GM23338 (cell line): Measurements from ENCODE around the gene SFXN5.

ENCODE experiments used
- CREB1 ChIP-seq: fragments of 250-450 bp; sonication (Bioruptor Pico); IDR thresholded peaks from 2 replicates; pipeline ENCODE4 v1.5.0; 2020; ENCODE audit warnings: low read depth, mild to moderate bottlenecking, moderate library complexity
- EZH2 ChIP-seq: fragments of 200-600 bp; sonication (generic); IDR thresholded peaks from one replicate; pipeline ENCODE4 v1.8.0; 2017; ENCODE audit warnings: antibody characterized with exemption, mild to moderate bottlenecking, low read depth; ENCODE audit not compliant: unreplicated experiment
- EZH2phosphoT487 ChIP-seq: fragments of 200-600 bp; sonication (generic); IDR thresholded peaks from one replicate; pipeline ENCODE4 v1.8.1; 2018; ENCODE audit warnings: antibody characterized with exemption; ENCODE audit not compliant: unreplicated experiment
- JUNB ChIP-seq: IDR thresholded peaks from one replicate; pipeline ENCODE4 v1.6.1; 2016; ENCODE audit warnings: antibody characterized with exemption; ENCODE audit not compliant: unreplicated experiment
- NANOG ChIP-seq: IDR thresholded peaks from 2 replicates; pipeline ENCODE4 v1.6.1; 2016; ENCODE audit warnings: antibody characterized with exemption, borderline replicate concordance
- POLR2AphosphoS5 ChIP-seq: IDR thresholded peaks from 2 replicates; pipeline ENCODE4 v1.6.1; 2016; ENCODE audit warnings: antibody characterized with exemption, low read depth
- REST ChIP-seq: IDR thresholded peaks from one replicate; pipeline ENCODE4 v1.6.1; 2018; ENCODE audit warnings: antibody characterized with exemption; ENCODE audit not compliant: unreplicated experiment
- STAT1 ChIP-seq: IDR thresholded peaks from one replicate; pipeline ENCODE4 v1.6.1; 2016; ENCODE audit warnings: antibody characterized with exemption; ENCODE audit not compliant: unreplicated experiment
- ZNF114 ChIP-seq: fragments of 250-450 bp; sonication (Bioruptor Pico); IDR thresholded peaks from 2 replicates; pipeline ENCODE4 v1.5.0; 2020; ENCODE audit warnings: mild to moderate bottlenecking, moderate library complexity
- ZNF331 ChIP-seq: fragments of 250-450 bp; sonication (Bioruptor Pico); IDR thresholded peaks from 2 replicates; pipeline ENCODE4 v1.5.0; 2020; ENCODE audit warnings: low read depth, mild to moderate bottlenecking, moderate library complexity
- ZNF462 ChIP-seq: fragments of 250-450 bp; sonication (Bioruptor Pico); IDR thresholded peaks from 2 replicates; pipeline ENCODE4 v1.5.0; 2020; ENCODE audit warnings: mild to moderate bottlenecking, moderate library complexity
- TF ChIP-seq, protein P1 (sequence below), 2 experiments: fragments of 200-600 bp in 1 of 2; sonication (generic) in 1 of 2; conservative IDR thresholded peaks; 2 replicates each; pipeline versions ENCODE4 v1.5.1 to v1.6.1; 2016 to 2017; ENCODE audit warnings: antibody characterized with exemption in 2 of 2, low read depth in 2 of 2, mild to moderate bottlenecking in 2 of 2, moderate library complexity in 1 of 2
- TF ChIP-seq, protein P2 (sequence below): IDR thresholded peaks from 2 replicates; pipeline ENCODE4 v1.6.1; 2016; ENCODE audit warnings: antibody characterized with exemption

GRCh38 chr2:72974436-72974754 is 97.1 kb downstream of the SFXN5 start:
- TF ChIP-seq, protein P1, sequence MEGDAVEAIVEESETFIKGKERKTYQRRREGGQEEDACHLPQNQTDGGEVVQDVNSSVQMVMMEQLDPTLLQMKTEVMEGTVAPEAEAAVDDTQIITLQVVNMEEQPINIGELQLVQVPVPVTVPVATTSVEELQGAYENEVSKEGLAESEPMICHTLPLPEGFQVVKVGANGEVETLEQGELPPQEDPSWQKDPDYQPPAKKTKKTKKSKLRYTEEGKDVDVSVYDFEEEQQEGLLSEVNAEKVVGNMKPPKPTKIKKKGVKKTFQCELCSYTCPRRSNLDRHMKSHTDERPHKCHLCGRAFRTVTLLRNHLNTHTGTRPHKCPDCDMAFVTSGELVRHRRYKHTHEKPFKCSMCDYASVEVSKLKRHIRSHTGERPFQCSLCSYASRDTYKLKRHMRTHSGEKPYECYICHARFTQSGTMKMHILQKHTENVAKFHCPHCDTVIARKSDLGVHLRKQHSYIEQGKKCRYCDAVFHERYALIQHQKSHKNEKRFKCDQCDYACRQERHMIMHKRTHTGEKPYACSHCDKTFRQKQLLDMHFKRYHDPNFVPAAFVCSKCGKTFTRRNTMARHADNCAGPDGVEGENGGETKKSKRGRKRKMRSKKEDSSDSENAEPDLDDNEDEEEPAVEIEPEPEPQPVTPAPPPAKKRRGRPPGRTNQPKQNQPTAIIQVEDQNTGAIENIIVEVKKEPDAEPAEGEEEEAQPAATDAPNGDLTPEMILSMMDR (conservative IDR thresholded peaks at IDR 0.05; ENCODE audit: low read depth in 2 of 2) = no peak
- no peak for TF ChIP-seq EZH2
- TF ChIP-seq REST = no peak
- TF ChIP-seq CREB1 (CRISPR knock-in tag) = no peak
- TF ChIP-seq JUNB = no peak
- no peak for TF ChIP-seq POLR2AphosphoS5
- no peak for TF ChIP-seq EZH2phosphoT487
- TF ChIP-seq, protein P2, sequence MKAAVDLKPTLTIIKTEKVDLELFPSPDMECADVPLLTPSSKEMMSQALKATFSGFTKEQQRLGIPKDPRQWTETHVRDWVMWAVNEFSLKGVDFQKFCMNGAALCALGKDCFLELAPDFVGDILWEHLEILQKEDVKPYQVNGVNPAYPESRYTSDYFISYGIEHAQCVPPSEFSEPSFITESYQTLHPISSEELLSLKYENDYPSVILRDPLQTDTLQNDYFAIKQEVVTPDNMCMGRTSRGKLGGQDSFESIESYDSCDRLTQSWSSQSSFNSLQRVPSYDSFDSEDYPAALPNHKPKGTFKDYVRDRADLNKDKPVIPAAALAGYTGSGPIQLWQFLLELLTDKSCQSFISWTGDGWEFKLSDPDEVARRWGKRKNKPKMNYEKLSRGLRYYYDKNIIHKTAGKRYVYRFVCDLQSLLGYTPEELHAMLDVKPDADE = no peak
- TF ChIP-seq ZNF331 (CRISPR knock-in tag) = no peak
- no peak for TF ChIP-seq ZNF114 (CRISPR knock-in tag)
- no peak for TF ChIP-seq NANOG
- TF ChIP-seq STAT1 = no peak
- TF ChIP-seq ZNF462 (CRISPR knock-in tag) = no peak
